HG03135 (cell line): Measurements from ENCODE around the gene ZNF827.

ENCODE experiments used
- ATAC-seq: cut with Tn5 transposase; IDR thresholded peaks from one replicate; pipeline ENCODE4 v1.9.1; 2021; ENCODE audit warnings: mild to moderate bottlenecking, moderate library complexity; ENCODE audit not compliant: unreplicated experiment

ZNF827 gene

GRCh38 chr4:145890689-145891088 lies 47.9 kb downstream of the ZNF827 start:
- no peak for ATAC-seq

GRCh38 chr4:145888393-145888792 lies 50.2 kb downstream of the ZNF827 start:
- ATAC-seq: no peak

- no peak for ATAC-seq
These were observed 51.2 kb downstream of the ZNF827 start for GRCh38 chr4:145887241-145887991.

- no peak for ATAC-seq
These were observed 51.8 kb downstream of the ZNF827 start for GRCh38 chr4:145886871-145887240.

GRCh38 chr4:145885666-145886065 lies 53.0 kb downstream of the ZNF827 start:
- no peak for ATAC-seq

GRCh38 chr4:145884775-145885174 lies 53.8 kb downstream of the ZNF827 start:
- no peak for ATAC-seq

- no peak for ATAC-seq
These were observed 55.4 kb downstream of the ZNF827 start for GRCh38 chr4:145883101-145883694.

- ATAC-seq: no peak
These were observed 56.0 kb downstream of the ZNF827 start for GRCh38 chr4:145882604-145883003.

- peak; percentile 45 for ATAC-seq
These were observed 56.6 kb downstream of the ZNF827 start for GRCh38 chr4:145881989-145882388.

- ATAC-seq: peak; percentile 48
These were observed 57.0 kb downstream of the ZNF827 start for GRCh38 chr4:145881576-145881975.

- ATAC-seq: no peak
These were observed 58.2 kb downstream of the ZNF827 start for GRCh38 chr4:145880355-145880960.

- ATAC-seq: no peak
These were observed 59.0 kb downstream of the ZNF827 start for GRCh38 chr4:145879598-145879997.

GRCh38 chr4:145878501-145879435 lies 59.9 kb downstream of the ZNF827 start:
- ATAC-seq: no peak

GRCh38 chr4:145876531-145877180 lies 62.0 kb downstream of the ZNF827 start:
- no peak for ATAC-seq

- no peak for ATAC-seq
These were observed 64.7 kb downstream of the ZNF827 start for GRCh38 chr4:145873901-145874300.

GRCh38 chr4:145871209-145871608 lies 67.4 kb downstream of the ZNF827 start:
- no peak for ATAC-seq

GRCh38 chr4:145870155-145871020 lies 68.2 kb downstream of the ZNF827 start:
- ATAC-seq: no peak

GRCh38 chr4:145868637-145869409 lies 69.8 kb downstream of the ZNF827 start:
- ATAC-seq: peak; percentile 61

- no peak for ATAC-seq
These were observed 71.2 kb downstream of the ZNF827 start for GRCh38 chr4:145867406-145867805.
